Frontal cortex (tissue), 4 donors: ENCODE measurements around the gene FHIT. TPM values are rescaled to one million over a fixed set of nuclear protein-coding genes. Genes with fewer than 3 reads are reported as not detected.

Source experiments
- DNase-seq, 2 donors: peaks; one replicate each; pipeline ENCODE4 v3.0.0; 2012; ENCODE audit warnings: low spot score in 2 of 2
- FAIRE-seq: peaks from 2 replicates; lab custom pipeline; 2012; peaks lifted over from hg19 to GRCh38; lab: Jason Lieb, UNC
- total RNA-seq: library from RNA; depleted of rRNA; stranded (reverse); fragments of >200 nt; gene quantifications from one replicate; pipeline ENCODE4 v1.2.3, GENCODE V29; 2014
- donor health status: control.
- donor health status: control.
- donor health status: control.

The FHIT gene
- total RNA-seq, 1 donor from 2014 or later = 1.6 TPM

GRCh38 chr3:60189304-60189703, 1061.9 kb downstream of the FHIT start:
- DNase-seq = no peak
- FAIRE-seq = no peak

- DNase-seq = no peak
Observed at GRCh38 chr3:60188803-60189202, 1062.4 kb downstream of the FHIT start.

GRCh38 chr3:60187343-60187742, 1063.9 kb downstream of the FHIT start:
- no peak for DNase-seq
- FAIRE-seq = no peak

More at GRCh38 chr3:60188803-60189202, 1062.4 kb downstream of the FHIT start:
- no peak for FAIRE-seq

DNA sequence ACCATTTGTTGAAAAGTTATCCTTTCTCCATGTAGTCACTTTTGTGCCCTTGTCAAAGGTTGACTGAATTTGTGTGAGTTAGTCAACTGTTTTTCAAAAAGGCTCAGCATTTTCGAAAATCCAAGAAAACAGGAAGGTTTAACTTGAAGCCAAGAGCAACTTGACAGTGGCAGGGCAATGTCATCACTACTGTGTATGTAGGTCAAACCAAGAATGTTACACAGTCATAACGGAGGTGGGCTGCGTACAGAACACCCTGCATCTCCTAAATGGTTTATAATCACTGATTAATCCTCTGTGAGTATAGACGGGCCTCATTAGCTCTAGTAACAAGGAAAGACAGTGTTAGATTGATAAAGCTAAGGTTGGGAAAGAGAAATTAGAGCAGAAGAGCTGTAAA, 1064.9 kb downstream of the FHIT start:
- FAIRE-seq = no peak
- no peak for DNase-seq

DNA sequence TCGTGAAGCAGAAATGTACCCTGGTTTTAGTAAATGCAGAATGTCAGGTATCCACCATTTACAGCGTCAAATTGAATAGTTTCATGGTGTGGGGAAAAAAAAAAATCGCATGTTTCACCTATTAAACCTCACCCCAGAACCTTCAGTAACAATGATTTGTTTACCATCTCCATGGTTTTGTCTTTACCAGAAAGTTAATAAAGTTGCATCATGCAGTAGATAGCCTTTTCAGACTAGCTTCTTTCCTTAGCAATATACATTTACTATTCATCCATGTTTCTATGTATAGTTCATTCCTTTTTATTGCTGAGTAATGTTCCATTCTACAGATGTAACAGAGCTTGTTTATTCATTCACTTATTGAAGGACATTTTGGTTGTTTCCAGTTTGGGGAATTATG, 1066.1 kb downstream of the FHIT start:
- FAIRE-seq (no peak), DNase-seq (no peak)

- DNase-seq (no peak), FAIRE-seq (no peak)
Observed at GRCh38 chr3:60182697-60183096, 1068.6 kb downstream of the FHIT start.

DNA sequence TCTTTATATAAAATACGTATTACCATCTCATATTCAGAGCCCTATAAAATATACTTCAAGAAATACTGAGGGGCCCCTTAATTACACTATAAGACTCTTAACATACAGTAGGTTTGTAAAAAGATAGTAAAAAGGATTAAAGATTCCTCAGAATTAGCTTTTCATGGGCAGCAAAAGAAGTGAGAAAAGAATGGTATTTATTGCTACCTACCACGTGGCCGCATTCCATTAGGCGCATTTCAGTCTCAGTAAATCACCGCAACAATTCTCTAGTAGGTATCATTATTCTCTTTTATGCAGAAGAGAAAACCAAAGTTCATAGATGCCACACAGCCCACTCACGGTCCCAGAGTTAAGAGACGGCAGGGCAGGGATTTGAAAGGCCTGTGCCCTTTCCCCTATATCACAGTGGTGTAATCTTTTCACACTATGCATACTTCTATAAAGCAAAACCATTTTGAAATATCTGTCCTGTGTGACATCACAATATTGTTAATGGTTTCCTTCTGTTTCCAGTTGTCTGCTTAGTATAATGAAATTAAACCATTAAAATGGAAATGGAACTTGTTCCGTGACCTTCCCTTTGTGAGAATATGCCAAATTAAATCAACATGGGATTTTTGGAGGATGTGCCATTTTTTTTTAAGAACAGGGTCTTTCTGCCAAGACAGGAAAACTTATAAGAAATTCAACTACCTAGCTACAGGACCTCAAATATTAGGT, 1072.2 kb downstream of the FHIT start:
- no peak for DNase-seq
- FAIRE-seq = no peak

GRCh38 chr3:60177726-60178125, 1073.5 kb downstream of the FHIT start:
- FAIRE-seq = no peak
- DNase-seq = no peak

- FAIRE-seq (no peak), DNase-seq (no peak)
Observed at GRCh38 chr3:60176614-60177013, 1074.6 kb downstream of the FHIT start.

GRCh38 chr3:60175680-60176079, 1075.6 kb downstream of the FHIT start:
- FAIRE-seq = no peak
- no peak for DNase-seq

DNA sequence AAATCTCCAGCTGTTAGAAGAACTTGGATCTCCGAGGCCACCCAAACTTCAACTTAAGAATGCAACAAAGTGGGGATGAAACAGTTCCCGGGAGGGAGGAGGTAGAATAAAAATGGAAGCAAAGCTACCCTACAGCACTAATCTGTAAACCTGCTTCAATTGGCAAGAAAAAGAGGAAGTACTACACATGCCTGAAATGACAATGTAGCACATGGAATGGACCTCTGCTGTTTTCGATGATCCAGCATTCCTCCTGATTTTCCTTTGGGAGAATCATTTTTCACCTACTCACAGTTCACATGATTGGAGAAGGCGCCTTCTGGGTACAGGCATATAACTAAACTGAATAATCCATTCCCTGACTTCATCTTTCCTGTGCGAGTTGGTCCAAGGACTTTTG, 1081.5 kb downstream of the FHIT start:
- no peak for DNase-seq
- FAIRE-seq = no peak

DNA sequence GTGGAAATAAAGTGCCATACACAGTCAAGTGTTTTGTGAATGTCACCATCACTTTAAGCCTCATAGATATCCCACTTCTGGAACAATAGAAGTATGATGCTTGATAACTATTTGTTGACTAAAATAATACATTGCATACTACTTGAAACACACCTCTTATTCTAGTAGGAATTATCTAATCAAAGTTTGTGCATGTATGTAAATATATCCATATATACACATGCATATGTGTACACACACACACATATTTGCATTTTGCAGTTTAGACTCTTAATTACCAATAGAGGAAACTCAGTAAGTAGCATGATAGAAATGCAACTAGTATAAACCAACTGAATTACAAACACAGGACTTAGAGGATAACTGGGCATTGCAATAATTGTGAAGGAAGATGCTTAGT, 1084.1 kb downstream of the FHIT start:
- FAIRE-seq = no peak
- DNase-seq = no peak

DNA sequence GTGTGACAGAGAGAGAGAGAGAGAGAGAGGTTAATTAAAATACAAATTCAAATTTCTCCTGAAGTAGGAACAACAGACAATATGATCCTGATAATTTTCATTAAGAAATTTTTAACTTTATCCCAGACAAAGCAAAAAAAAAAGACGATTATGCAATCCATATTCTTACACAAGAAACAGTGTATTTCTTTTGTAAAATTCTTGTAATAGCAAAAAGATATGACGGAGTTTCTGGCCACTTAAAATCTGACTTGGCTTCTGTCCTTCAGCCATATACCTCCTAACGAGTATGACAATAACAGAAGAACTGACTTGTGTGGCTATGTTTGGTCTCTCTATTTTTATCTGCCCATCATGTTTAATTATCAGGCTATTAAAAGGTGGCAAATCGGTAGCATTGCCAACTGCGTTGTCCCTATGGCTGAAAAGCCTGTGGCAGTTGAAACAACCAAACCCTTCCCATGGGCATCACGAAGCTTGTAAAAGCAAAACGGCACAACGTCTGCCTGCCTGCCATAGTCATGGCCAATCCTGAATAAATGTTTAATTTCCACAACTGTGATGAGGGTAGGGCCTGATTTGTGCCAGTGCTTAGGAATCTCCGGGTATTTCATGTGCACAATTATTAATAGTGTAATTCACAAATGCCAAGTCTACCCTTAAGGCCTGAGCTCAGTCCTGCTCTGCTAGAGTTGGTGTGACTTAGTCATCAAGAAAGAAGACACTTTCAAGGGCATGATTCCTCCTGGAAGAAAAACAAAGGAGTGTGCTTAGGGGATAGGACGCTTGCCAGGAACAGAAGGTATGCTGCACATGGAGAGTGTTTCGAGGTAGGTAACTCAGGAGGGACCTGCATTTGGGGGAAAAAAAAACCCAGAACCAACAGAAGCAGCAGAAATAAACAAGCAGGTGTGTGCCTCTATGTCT, 1090.2 kb downstream of the FHIT start:
- no peak for DNase-seq
- FAIRE-seq = no peak

DNA sequence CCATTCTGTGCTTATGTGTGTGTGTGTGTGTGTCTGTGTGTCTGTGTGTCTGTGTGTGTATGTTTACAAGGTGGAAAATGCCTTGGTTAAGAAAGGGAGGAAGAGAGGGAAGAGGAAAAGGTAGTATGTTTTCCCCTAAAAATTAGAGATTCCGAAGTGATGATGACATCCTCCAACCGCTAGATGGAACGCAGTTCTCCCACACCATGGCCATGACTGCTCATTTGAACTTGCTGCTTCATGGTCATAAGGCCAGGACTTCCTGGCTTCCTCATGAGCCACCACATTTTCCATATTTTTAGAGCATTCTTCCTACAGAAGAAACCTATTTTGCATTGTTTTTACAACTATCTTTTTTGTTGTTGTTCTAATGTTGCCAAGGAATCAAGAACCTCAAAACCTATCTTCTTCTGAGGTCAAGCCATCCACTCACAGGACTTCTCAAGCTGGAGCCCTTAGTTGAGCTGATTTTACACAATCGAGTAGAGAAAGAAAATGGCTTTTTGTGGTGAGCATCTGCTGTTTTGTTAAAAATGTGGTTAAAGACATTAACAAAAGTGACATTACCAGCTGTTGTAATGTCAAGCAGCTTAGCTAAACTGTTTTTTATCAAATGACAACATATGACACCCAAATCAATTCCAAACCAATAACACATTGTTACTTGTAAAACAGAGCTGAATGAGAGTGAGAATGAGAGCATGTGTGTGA, 1091.0 kb downstream of the FHIT start:
- DNase-seq (no peak), FAIRE-seq (no peak)

GRCh38 chr3:60158035-60158434, 1093.2 kb downstream of the FHIT start:
- FAIRE-seq (no peak), DNase-seq (no peak)

GRCh38 chr3:60154011-60154410, 1097.2 kb downstream of the FHIT start:
- FAIRE-seq (no peak), DNase-seq (no peak)

GRCh38 chr3:60153221-60153999, 1097.8 kb downstream of the FHIT start:
- no peak for DNase-seq
- FAIRE-seq = no peak

GRCh38 chr3:60149501-60149900, 1101.8 kb downstream of the FHIT start:
- no peak for FAIRE-seq

DNA sequence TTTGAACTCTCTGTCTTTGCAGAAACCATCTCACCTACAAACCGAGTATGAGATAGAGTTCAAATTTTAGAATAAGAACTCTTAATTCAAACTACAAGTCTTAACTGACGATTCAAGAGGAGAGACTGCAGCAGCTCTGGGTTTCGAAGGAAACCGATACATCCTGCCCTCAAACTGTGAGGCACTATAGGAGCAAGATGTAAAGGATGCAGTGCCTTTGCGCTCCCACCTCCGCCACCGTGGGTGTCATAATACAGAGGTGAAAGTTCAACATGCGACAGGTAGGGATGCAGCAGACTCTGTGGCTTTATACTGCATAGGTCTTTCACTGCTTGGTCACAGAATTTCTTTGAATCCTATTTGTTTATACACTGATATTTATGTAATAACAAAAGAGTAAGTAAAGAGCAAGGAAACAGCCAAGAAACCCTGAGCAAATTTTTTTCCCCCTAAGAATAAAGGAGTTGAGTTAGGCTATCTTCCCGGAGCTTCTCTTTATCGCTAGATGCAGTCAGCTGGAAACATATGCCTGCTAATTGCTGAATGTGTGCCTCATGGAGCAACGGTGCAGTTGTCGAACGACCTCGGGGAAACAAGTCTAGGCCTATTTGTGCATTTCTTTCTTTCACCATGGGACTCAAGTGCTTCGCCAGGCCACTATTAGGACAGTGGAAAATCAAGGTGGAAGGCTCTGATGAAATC, 1103.9 kb downstream of the FHIT start:
- FAIRE-seq (no peak), DNase-seq (no peak)

More at GRCh38 chr3:60149501-60149900, 1101.8 kb downstream of the FHIT start:
- no peak for DNase-seq
